HG03280 (cell line): Measurements from ENCODE around the gene BAD.
A peak's percentile ranks its signal among the peaks of the same experiment; 100 is the strongest.

Experiments used
- ATAC-seq: cut with Tn5 transposase; IDR thresholded peaks from one replicate; pipeline ENCODE4 v1.9.1; 2021; ENCODE audit warnings: mild to moderate bottlenecking, moderate library complexity; ENCODE audit not compliant: unreplicated experiment

BAD gene

GRCh38 chr11:64232967-64233315 is 51.5 kb downstream of the BAD start:
- no peak for ATAC-seq

- no peak for ATAC-seq
Measured at GRCh38 chr11:64232182-64232966, 52.1 kb downstream of the BAD start.

- no peak for ATAC-seq
Measured at GRCh38 chr11:64231546-64231945, 52.9 kb downstream of the BAD start.

GRCh38 chr11:64230985-64231365 is 53.5 kb downstream of the BAD start:
- ATAC-seq, result no peak

GRCh38 chr11:64230171-64230984 is 54.1 kb downstream of the BAD start, which contains the start of gene DNAJC4:
Gene DNAJC4 (plus strand): TSS chr11:64230548. CDS start chr11:64230855, 307 bp downstream.
- ATAC-seq, result peak; percentile 53

- no peak for ATAC-seq
Measured at GRCh38 chr11:64229744-64230170, 54.7 kb downstream of the BAD start.

GRCh38 chr11:64229090-64229743 is 55.2 kb downstream of the BAD start:
- no peak for ATAC-seq

- no peak for ATAC-seq
Measured at GRCh38 chr11:64227405-64227956, 57.0 kb downstream of the BAD start.

GRCh38 chr11:64226507-64227051 is 57.9 kb downstream of the BAD start:
- peak; percentile 15 for ATAC-seq

GRCh38 chr11:64225608-64226506 is 58.6 kb downstream of the BAD start, which contains the start of the genes NUDT22 and TRPT1:
Gene NUDT22 (plus strand): TSS chr11:64226274. CDS start chr11:64226653, 379 bp downstream.
Gene TRPT1 (minus strand): TSS chr11:64226186. CDS start chr11:64225860, 326 bp downstream.
- peak; percentile 47 for ATAC-seq

GRCh38 chr11:64224891-64225607 is 59.4 kb downstream of the BAD start:
- no peak for ATAC-seq

- no peak for ATAC-seq
Measured at GRCh38 chr11:64224151-64224890, 60.1 kb downstream of the BAD start.

GRCh38 chr11:64223001-64223651 is 61.3 kb downstream of the BAD start:
- no peak for ATAC-seq

- ATAC-seq, result no peak
Measured at GRCh38 chr11:64222651-64223000, 61.8 kb downstream of the BAD start.

- no peak for ATAC-seq
Measured at GRCh38 chr11:64220798-64221197, 63.7 kb downstream of the BAD start.

GRCh38 chr11:64220271-64220670 is 64.2 kb downstream of the BAD start:
- ATAC-seq, result no peak
